ENCODE data around the gene TOMM40.
"Not testable (repeated sequence)": the region's sequence is repeated elsewhere in the genome, so short reads cannot be mapped to it uniquely, and the experiment has no call there.

GRCh38 chr19:44914433-44915206 is 23.6 kb downstream of the TOMM40 start, which contains the start of gene APOC1:
- not testable (repeated sequence) for TF ChIP-seq GATA3, GATA2 (IDR thresholded peaks at IDR 0.05; ENCODE audit: low read depth, low read length)
